HUES6 (cell line): ENCODE measurements around the gene POU1F1.

Source experiments
- H3K27ac ChIP-seq: 2 replicates; pipeline ENCODE4 v1.7.0; 2013; ENCODE audit warnings: low read depth, mild to moderate bottlenecking, low read length, inconsistent platforms
- H3K27me3 ChIP-seq: 2 replicates; pipeline ENCODE4 v1.6.1; 2013; ENCODE audit warnings: low read length; ENCODE audit not compliant: control insufficient read depth, insufficient read depth
- H3K36me3 ChIP-seq: 2 replicates; pipeline ENCODE4 v1.6.1; 2013; ENCODE audit warnings: low read length; ENCODE audit not compliant: control insufficient read depth, insufficient read depth
- H3K4me1 ChIP-seq: 2 replicates; pipeline ENCODE4 v1.6.1; 2013; ENCODE audit warnings: low read length; ENCODE audit not compliant: control insufficient read depth, insufficient read depth
- H3K4me3 ChIP-seq: 2 replicates; pipeline ENCODE4 v1.5.1; 2013; ENCODE audit warnings: low read depth, low read length
- H3K9ac ChIP-seq: one replicate; pipeline ENCODE4 v1.6.1; 2013; ENCODE audit warnings: mild to moderate bottlenecking, low read length
- H3K9me3 ChIP-seq: 2 replicates; pipeline ENCODE4 v1.6.1; 2013; ENCODE audit warnings: low read depth, low read length; ENCODE audit not compliant: control insufficient read depth, insufficient read depth

Gene POU1F1

GRCh38 chr3:87219611-87220010 is 56.8 kb downstream of the POU1F1 start:
- Histone ChIP-seq H3K4me3 (no peak overlapping the region), H3K4me1 (no peaks in the 10 kb centered on the region), H3K9me3 (no peaks in the 10 kb centered on the region), H3K27me3 (no peaks in the 10 kb centered on the region), H3K9ac (no peak overlapping the region), H3K36me3 (no peaks in the 10 kb centered on the region), H3K27ac (no peak overlapping the region)

GRCh38 chr3:87218560-87218959 is 57.8 kb downstream of the POU1F1 start:
- Histone ChIP-seq H3K9ac (no peak overlapping the region), H3K27ac (no peak overlapping the region), H3K27me3 (no peaks in the 10 kb centered on the region), H3K4me1 (no peaks in the 10 kb centered on the region), H3K4me3 (no peak overlapping the region), H3K9me3 (no peaks in the 10 kb centered on the region), H3K36me3 (no peaks in the 10 kb centered on the region)
